Activated CD4-positive, alpha-beta T cell treated with anti-CD3 and anti-CD28 coated beads for 4 hours (primary cell): ENCODE data around the gene KREMEN1.
"Not testable (repeated sequence)": the region's sequence is repeated elsewhere in the genome, so short reads cannot be mapped to it uniquely, and the experiment has no call there.

ENCODE experiments used
- DNase-seq, 2 donors: peaks; one replicate each; pipeline ENCODE4 v3.0.0-alpha.2; 2020

KREMEN1 gene

GRCh38 chr22:29072979-29073617 is at the start of gene KREMEN1:
TSS of gene KREMEN1 (plus strand) at chr22:29073035. CDS start at chr22:29073131, 96 bp downstream.
- DNase-seq: peak in 1 of 2 donors; percentile 6

DNA sequence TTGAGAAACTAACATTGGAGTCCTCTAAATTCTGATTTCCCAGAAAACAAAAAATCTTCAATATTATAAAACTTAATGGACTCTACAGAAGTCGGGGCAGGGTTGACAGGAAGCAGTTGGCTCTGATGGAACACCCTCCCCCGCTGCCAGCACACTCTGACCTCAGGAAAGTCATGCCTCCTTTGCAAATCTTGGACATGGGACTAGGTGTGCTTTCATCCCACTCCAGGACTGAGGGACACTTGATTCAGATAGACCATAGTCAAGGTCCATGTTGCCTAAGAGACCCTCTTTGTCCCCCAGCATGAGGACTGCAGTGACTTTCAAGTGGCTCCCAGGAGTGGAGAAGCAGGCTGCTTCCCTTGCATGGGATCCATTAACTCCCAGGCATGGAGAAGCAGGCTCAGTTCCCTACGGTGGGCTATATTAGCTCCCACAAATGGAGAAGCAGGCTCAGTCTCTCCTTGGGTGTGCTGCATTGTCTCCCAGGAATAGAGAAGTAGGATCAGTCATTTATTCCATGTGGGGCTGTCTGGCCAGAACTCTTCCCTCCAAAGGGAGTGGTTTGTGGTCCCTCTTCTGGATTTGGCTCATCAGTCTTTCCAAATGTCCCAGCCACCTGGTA is 49.6 kb upstream of the KREMEN1 start:
- DNase-seq: no peak

DNA sequence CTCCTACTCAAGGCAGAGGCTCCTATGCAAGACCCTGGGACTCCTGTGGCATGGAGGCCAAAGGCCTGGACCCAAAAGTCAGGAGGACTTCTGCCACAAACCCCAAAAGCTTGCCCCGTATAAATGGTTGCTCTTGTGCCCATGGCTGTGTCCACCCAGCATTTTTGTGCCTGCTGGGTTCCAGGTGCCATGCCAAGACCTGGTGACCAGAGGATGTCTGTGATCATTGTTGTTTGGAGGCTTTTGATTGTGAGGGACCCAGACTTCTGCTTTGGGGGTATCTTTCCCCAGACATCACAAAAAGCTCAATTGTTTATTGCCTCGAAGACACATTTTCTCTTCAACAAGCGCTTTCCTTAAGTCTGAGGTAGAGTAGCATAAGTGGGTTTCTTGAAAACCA is 46.3 kb upstream of the KREMEN1 start:
- DNase-seq: no peak

DNA sequence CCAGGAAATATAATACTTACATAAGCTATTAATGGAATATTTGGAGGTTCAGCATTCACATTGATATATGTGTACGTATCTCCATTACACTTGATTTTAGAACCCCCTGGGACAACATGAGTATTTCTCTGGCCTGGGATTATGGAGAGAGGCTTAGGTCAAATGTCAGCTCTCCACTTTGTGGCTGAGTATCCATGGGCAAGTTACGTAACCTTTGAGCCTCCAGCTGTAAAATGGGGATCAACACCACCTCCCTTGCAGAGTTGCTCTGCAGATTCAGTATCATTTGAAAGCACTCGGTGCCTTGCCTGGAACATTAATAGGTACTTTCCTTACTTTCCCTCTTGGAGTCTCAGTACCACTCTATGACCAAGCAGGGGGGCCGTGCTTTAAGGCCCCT is 44.4 kb upstream of the KREMEN1 start:
- no peak for DNase-seq

DNA sequence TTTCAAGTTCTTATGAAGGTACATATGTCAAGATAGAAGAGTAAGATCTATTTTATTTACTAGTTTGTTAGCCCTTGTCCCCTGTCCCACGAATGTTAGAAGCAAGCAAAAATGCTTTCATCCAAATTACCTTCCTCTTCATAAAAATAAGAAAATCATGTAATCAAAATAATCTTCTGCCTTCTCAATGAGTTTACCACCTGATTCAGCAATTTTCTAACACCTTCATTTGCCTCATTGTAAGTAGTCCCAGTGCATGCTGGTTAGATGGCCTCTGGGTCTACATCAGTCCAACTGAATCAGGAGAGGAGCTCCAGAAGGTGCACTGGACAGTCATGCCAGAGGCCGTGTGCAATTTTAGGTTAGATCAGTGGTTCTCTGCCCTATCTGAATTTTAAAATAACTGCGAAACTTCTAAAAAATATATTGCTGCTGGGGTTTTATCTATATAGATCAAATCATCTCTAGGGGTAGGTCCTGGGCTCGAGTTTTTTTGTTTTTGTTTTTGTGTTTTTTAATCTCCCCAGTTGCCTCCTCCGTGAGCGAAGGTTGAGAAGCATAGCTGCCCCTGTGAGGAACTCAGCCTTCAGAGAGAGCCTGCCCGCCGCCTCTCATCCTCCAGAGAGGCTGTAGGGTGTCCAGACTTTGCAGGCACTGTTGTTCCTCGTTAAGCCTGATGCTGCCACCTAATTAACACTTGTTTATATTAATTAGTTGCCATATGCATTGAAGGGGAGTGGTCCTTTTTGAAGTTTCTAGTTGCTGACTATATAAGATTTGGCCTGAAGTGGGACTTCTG is 43.4 kb upstream of the KREMEN1 start:
- DNase-seq: no peak

GRCh38 chr22:29030016-29030617 is 42.7 kb upstream of the KREMEN1 start:
- no peak for DNase-seq

DNA sequence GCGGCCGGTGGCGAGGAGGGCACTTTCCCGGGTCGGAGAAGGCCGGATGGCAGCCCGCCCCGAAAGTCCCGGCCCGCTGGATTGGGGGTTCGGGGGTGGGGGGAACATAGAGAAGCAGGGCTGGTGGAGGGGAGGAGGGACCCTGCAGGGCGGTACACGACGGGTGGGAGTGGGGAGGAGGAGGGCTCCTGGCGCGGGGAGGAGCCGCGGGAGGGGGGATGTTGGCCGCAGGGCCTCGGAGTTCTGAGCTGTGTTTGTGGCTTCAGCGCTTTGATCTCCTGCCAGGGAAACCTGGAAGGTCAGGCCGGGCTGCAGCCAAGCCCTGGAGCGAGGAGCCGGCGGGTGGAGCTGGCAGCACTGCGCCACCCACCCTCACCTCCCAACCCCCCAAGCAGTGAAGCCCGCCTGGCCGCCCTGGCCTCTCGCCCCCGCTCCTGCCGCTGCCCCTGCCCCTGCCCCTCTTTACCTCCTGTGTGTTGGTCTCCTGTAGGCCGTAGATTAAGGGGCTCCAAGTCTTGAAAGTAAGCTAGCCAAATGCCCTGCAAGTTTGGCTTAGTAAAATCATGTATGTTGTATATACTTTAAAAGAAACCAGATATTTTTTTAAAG is 42.1 kb upstream of the KREMEN1 start:
- DNase-seq: no peak

GRCh38 chr22:29031227-29032011 is 41.4 kb upstream of the KREMEN1 start:
- no peak for DNase-seq

DNA sequence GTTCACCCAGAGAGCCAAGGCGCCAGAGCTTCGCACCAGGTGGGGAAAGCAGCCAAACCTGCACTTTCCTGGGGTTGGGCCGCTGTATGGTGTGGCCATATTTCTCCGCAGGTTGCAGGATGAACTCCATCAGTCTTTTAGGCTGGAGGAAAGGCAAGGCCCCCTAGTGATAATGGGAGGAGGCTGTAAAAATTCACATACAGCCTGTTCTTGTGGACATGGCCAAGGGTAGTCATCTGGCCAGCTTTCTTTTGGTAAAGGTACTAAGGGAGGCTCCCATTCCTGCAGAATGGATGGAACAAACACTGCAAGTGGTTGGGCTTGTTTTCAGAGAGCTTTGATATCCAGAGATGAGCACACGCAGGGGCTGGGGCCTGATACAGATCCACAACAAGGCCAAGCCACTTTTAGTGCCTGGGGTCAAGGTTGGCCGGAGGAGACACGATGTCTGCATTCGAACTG is 40.8 kb upstream of the KREMEN1 start:
- no peak for DNase-seq

GRCh38 chr22:29032584-29032983 is 40.3 kb upstream of the KREMEN1 start:
- DNase-seq: no peak

DNA sequence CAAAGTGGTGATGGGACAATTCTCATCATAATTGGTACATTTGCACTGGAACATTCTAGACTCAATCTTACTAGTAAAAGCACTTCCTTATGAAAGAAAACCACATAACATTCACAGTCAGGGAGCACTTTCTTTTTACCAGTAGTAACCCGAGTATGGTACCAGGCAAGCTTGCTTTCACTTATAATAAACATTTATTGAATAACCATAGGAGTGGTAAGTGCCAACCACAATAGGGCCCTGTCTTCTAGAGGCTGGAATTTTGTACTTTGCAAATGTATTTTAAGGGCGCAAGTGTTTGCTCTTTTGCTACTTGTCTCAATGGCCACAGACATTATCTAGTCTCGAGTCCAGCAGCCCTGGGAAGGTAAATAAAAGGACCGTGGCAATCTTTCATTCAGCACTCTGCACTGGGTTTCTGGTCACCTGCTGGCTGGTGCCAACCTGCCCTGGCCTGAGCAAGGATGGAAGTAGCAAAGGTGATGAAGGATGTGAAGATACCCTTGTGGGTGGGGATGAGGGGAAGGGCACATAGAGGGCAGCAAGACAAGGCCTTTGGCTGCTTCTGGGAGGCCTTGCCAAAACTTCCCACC is 35.4 kb upstream of the KREMEN1 start:
- DNase-seq: no peak

DNA sequence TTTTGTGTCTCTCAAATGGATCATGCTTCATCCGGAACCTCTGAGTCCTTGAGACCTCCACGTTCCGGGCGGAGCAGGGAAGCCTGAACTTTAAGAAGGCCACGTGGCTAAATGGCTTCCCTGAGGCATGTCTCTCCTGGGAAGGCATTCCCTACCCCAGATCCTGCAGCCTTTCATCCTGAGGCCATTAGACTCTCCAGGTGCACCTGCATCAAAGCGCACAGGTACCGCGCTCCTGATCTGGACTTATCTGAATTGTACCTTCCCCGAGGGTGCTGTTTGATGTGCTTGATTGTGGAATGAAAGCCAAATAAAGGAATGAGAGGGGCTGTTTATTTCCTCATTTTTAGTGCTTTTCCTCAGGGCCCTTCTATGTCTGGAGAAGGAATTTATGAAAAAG is 33.7 kb upstream of the KREMEN1 start:
- DNase-seq: no peak

DNA sequence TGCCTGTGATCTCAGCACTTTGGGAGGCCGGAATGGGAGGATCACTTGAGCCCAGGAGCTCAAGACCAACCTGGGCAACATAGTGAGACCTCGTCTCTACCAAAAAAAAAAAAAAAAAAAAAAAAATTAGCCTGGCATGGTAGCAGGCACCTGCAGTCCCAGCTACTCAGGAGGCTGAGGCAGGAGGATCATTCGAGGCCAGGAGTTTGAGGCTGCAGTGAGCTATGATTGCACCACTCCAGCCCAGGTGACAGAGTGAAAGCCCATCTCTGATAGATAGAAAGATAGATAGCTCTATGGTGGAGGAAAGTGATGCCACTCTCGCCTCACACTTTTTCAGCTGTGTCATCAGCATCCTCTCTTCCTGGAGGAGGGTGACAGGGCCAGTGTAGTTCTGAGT is 33.2 kb upstream of the KREMEN1 start:
- not testable (repeated sequence) for DNase-seq

- DNase-seq: peak; percentile 62 to 73
Observed at GRCh38 chr22:29040385-29041275, 32.2 kb upstream of the KREMEN1 start.

DNA sequence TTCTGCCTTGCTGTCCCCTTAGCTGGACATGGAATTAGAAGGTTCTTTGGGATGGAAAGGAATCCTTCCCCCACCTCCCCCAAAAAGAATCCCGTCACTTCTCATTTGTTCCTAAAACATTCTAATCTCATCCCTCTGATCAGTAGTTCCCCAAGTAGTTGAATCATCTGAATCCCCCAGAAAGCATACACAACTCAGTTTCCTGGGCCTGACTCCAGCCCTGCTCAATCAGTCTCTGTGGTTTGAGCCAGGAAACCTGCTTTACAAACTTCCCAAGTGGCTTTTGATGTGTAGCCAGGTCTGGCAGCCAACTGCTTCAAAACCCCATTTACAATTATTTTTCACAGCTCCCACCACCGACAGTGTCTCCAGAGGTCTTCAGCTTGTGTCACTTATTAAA is 31.4 kb upstream of the KREMEN1 start:
- DNase-seq: no peak

GRCh38 chr22:29043906-29044575 is 28.8 kb upstream of the KREMEN1 start:
- DNase-seq: no peak

- no peak for DNase-seq
Observed at GRCh38 chr22:29044657-29045176, 28.1 kb upstream of the KREMEN1 start.

GRCh38 chr22:29048822-29049654 is 23.8 kb upstream of the KREMEN1 start:
- no peak for DNase-seq
